Colon (tissue), 2 donors: ENCODE results near the gene ATP10D.
A peak's percentile ranks its signal among the peaks of the same experiment; 100 is the strongest.
"Not testable (repeated sequence)": the region's sequence is repeated elsewhere in the genome, so short reads cannot be mapped to it uniquely, and the experiment has no call there.

Experiments used
- FAIRE-seq: peaks from 2 replicates; lab custom pipeline; 2012; peaks lifted over from hg19 to GRCh38; lab: Jason Lieb, UNC
- donor health status: control.
- donor health status: control.

Gene ATP10D

GRCh38 chr4:47488706-47489105 lies 3.6 kb downstream of the ATP10D start:
- no peak for FAIRE-seq

GRCh38 chr4:47490550-47490949 lies 5.5 kb downstream of the ATP10D start:
- no peak for FAIRE-seq

- peak; percentile 5 for FAIRE-seq
Observed at GRCh38 chr4:47493238-47494123, 8.4 kb downstream of the ATP10D start.

GRCh38 chr4:47494124-47494430 lies 9.0 kb downstream of the ATP10D start:
- no peak for FAIRE-seq

- FAIRE-seq: no peak
Observed at GRCh38 chr4:47498899-47499298, 13.8 kb downstream of the ATP10D start.

GRCh38 chr4:47499700-47500099 lies 14.6 kb downstream of the ATP10D start:
- no peak for FAIRE-seq

GRCh38 chr4:47500776-47501175 lies 15.7 kb downstream of the ATP10D start:
- no peak for FAIRE-seq

GRCh38 chr4:47505147-47505546 lies 20.1 kb downstream of the ATP10D start:
- no peak for FAIRE-seq

GRCh38 chr4:47505666-47506065 lies 20.6 kb downstream of the ATP10D start:
- FAIRE-seq: no peak

GRCh38 chr4:47510506-47511143 lies 25.6 kb downstream of the ATP10D start:
- no peak for FAIRE-seq

GRCh38 chr4:47513461-47513860 lies 28.4 kb downstream of the ATP10D start:
- FAIRE-seq: no peak

GRCh38 chr4:47519239-47519883 lies 34.3 kb downstream of the ATP10D start:
- FAIRE-seq: no peak

GRCh38 chr4:47525154-47525819 lies 40.2 kb downstream of the ATP10D start:
- no peak for FAIRE-seq

GRCh38 chr4:47526281-47526680 lies 41.2 kb downstream of the ATP10D start:
- no peak for FAIRE-seq

GRCh38 chr4:47528646-47529045 lies 43.6 kb downstream of the ATP10D start:
- not testable (repeated sequence) for FAIRE-seq

- no peak for FAIRE-seq
Observed at GRCh38 chr4:47530801-47531200, 45.7 kb downstream of the ATP10D start.

GRCh38 chr4:47531241-47531953 lies 46.3 kb downstream of the ATP10D start:
- no peak for FAIRE-seq

GRCh38 chr4:47531954-47532321 lies 46.9 kb downstream of the ATP10D start:
- no peak for FAIRE-seq

- FAIRE-seq: no peak
Observed at GRCh38 chr4:47532658-47533057, 47.6 kb downstream of the ATP10D start.

GRCh38 chr4:47533689-47534347 lies 48.7 kb downstream of the ATP10D start:
- no peak for FAIRE-seq

GRCh38 chr4:47534772-47535171 lies 49.7 kb downstream of the ATP10D start:
- no peak for FAIRE-seq
